ENCODE results near the gene PFDN4. TPM values are rescaled to one million over a fixed set of nuclear protein-coding genes. Genes with fewer than 3 reads are reported as not detected.

The PFDN4 gene
- total RNA-seq, 2 experiments from 2014 or later: 17.5 to 17.7 TPM

- ATAC-seq (ENCODE audit: poor library complexity): no peak
- ChIA-PET CTCF (no interaction called here), POLR2A (no interaction called here)
- no peak overlapping the region for H3K27ac Mint-ChIP-seq
- H3K9me3 Mint-ChIP-seq: no peaks in the 10 kb centered on the region
- no peak for DNase-seq
- H3K36me3 ChIP-seq (ENCODE audit: insufficient read depth, low read length): no peaks in the 10 kb centered on the region
- H3K36me3 Mint-ChIP-seq (ENCODE audit: low read depth): no peaks in the 10 kb centered on the region
- no peak overlapping the region for H3K27ac ChIP-seq (ENCODE audit: low read depth in 1 of 2, low read length in 2 of 2)
- no peaks in the 10 kb centered on the region for H3K4me1 ChIP-seq (ENCODE audit: insufficient read depth, low read length)
- H3K4me1 Mint-ChIP-seq (ENCODE audit: low read depth): no peaks in the 10 kb centered on the region
- H3K27me3 ChIP-seq (ENCODE audit: control insufficient read depth in 1 of 2, insufficient read depth in 2 of 2, low read length in 2 of 2): no peaks in the 10 kb centered on the region
- no peaks in the 10 kb centered on the region for H3K27me3 Mint-ChIP-seq
- intact Hi-C loops (cut with DNase I, micrococcal nuclease): loop anchor here in 1 of 2 experiments (5.0 kb wide), 1 partner anchor 249 kb away; no protein-coding TSS in a partner anchor
- no peak overlapping the region for H3K4me3 Mint-ChIP-seq
- no peak overlapping the region for H3K4me3 ChIP-seq (ENCODE audit: low read length)
- no peak for TF ChIP-seq CTCF (IDR thresholded peaks at IDR 0.05)
- H3K9me3 ChIP-seq (ENCODE audit: control insufficient read depth in 1 of 2, insufficient read depth in 1 of 2, low read length in 2 of 2): no peaks in the 10 kb centered on the region
Observed at GRCh38 chr20:54201268-54201846, 6.5 kb upstream of the PFDN4 start.

- H3K4me3 Mint-ChIP-seq: no peak overlapping the region
- H3K27me3 Mint-ChIP-seq: no peaks in the 10 kb centered on the region
- Histone ChIP-seq H3K27ac (ENCODE audit: low read depth in 1 of 2, low read length in 2 of 2) (no peak overlapping the region), H3K4me3 (ENCODE audit: low read length) (no peak overlapping the region), H3K9me3 (ENCODE audit: control insufficient read depth in 1 of 2, insufficient read depth in 1 of 2, low read length in 2 of 2) (no peaks in the 10 kb centered on the region), H3K27me3 (ENCODE audit: control insufficient read depth in 1 of 2, insufficient read depth in 2 of 2, low read length in 2 of 2) (no peaks in the 10 kb centered on the region), H3K36me3 (ENCODE audit: insufficient read depth, low read length) (no peaks in the 10 kb centered on the region), H3K4me1 (ENCODE audit: insufficient read depth, low read length) (peaks cover 4% of the 10 kb centered on the region)
- ATAC-seq (ENCODE audit: poor library complexity) (no peak), DNase-seq (no peak)
- CTCF ChIA-PET: no interaction called here
- no peak overlapping the region for H3K27ac Mint-ChIP-seq
- TF ChIP-seq CTCF (IDR thresholded peaks at IDR 0.05): no peak
- peaks cover 5% of the 10 kb centered on the region for H3K36me3 Mint-ChIP-seq (ENCODE audit: low read depth)
- POLR2A ChIA-PET: no interaction called here
- H3K4me1 Mint-ChIP-seq (ENCODE audit: low read depth): no peaks in the 10 kb centered on the region
- intact Hi-C loops (cut with DNase I, micrococcal nuclease): loop anchor here in 1 of 2 experiments (5.0 kb wide), 1 partner anchor 251 kb away; no protein-coding TSS in a partner anchor
- no peaks in the 10 kb centered on the region for H3K9me3 Mint-ChIP-seq
Observed at GRCh38 chr20:54203281-54203680, 4.6 kb upstream of the PFDN4 start.

- ChIA-PET POLR2A (no interaction called here), CTCF (no interaction called here)
Observed at GRCh38 chr20:54204063-54204462, 3.8 kb upstream of the PFDN4 start.

More at GRCh38 chr20:54204063-54204462, 3.8 kb upstream of the PFDN4 start:
- intact Hi-C loops (cut with DNase I, micrococcal nuclease): loop anchor here in 1 of 2 experiments (5.0 kb wide), 1 partner anchor 252 kb away; no protein-coding TSS in a partner anchor
- ATAC-seq (ENCODE audit: poor library complexity) (no peak), DNase-seq (no peak)
- Histone ChIP-seq H3K4me1 (ENCODE audit: insufficient read depth, low read length) (peaks cover 12% of the 10 kb centered on the region), H3K36me3 (ENCODE audit: insufficient read depth, low read length) (no peaks in the 10 kb centered on the region), H3K27me3 (ENCODE audit: control insufficient read depth in 1 of 2, insufficient read depth in 2 of 2, low read length in 2 of 2) (no peaks in the 10 kb centered on the region), H3K9me3 (ENCODE audit: control insufficient read depth in 1 of 2, insufficient read depth in 1 of 2, low read length in 2 of 2) (no peaks in the 10 kb centered on the region), H3K27ac (ENCODE audit: low read depth in 1 of 2, low read length in 2 of 2) (no peak overlapping the region), H3K4me3 (ENCODE audit: low read length) (no peak overlapping the region)
- peaks cover 5% of the 10 kb centered on the region for H3K36me3 Mint-ChIP-seq (ENCODE audit: low read depth)
- H3K27me3 Mint-ChIP-seq: no peaks in the 10 kb centered on the region
- TF ChIP-seq CTCF (IDR thresholded peaks at IDR 0.05): no peak
- H3K9me3 Mint-ChIP-seq: no peaks in the 10 kb centered on the region
- H3K4me1 Mint-ChIP-seq (ENCODE audit: low read depth): peaks cover 5% of the 10 kb centered on the region
- no peak overlapping the region for H3K27ac Mint-ChIP-seq
- H3K4me3 Mint-ChIP-seq: no peak overlapping the region

Data from CD4-positive, alpha-beta T cell (primary cell).